ENCODE measurements around the gene CAPZA3.
"Not testable (repeated sequence)": the region's sequence is repeated elsewhere in the genome, so short reads cannot be mapped to it uniquely, and the experiment has no call there.

Gene CAPZA3

GRCh38 chr12:18782827-18783226, 44.9 kb downstream of the CAPZA3 start:
- TF ChIP-seq SUZ12 (IDR thresholded peaks at IDR 0.05) = no peak
- TF ChIP-seq HDGF (IDR thresholded peaks at IDR 0.05; ENCODE audit: borderline replicate concordance) = no peak
- no peak for TF ChIP-seq L3MBTL2 (conservative IDR thresholded peaks at IDR 0.05)
- no peak for TF ChIP-seq ELF4 (IDR thresholded peaks at IDR 0.05)
- no peak for TF ChIP-seq PKNOX1 (IDR thresholded peaks at IDR 0.05)
- TF ChIP-seq FOXK2 (IDR thresholded peaks at IDR 0.05) = no peak
- TF ChIP-seq LEF1 (IDR thresholded peaks at IDR 0.05; ENCODE audit: borderline replicate concordance) = no peak
- no peak for TF ChIP-seq BHLHE40 (IDR thresholded peaks at IDR 0.05; ENCODE audit: borderline replicate concordance)
- TF ChIP-seq NFRKB (IDR thresholded peaks at IDR 0.05) = no peak
- no peak for TF ChIP-seq ARNT (IDR thresholded peaks at IDR 0.05)
- no peak for TF ChIP-seq TARDBP (IDR thresholded peaks at IDR 0.05)
- TF ChIP-seq FOXM1 (IDR thresholded peaks at IDR 0.05; ENCODE audit: borderline replicate concordance) = no peak
- TF ChIP-seq CTBP1 (IDR thresholded peaks at IDR 0.05; ENCODE audit: borderline replicate concordance) = no peak
- no peak for TF ChIP-seq SP1 (IDR thresholded peaks at IDR 0.05)
- ChIA-PET POLR2A (no interaction called here), CTCF (no interaction called here)
- no peak for DNase-seq (ENCODE audit: extremely low spot score)

- POLR2A ChIA-PET, CTCF ChIA-PET: not testable (repeated sequence)
Observed at GRCh38 chr12:18785465-18785864, 47.5 kb downstream of the CAPZA3 start.

More at GRCh38 chr12:18785465-18785864, 47.5 kb downstream of the CAPZA3 start:
- DNase-seq (ENCODE audit: extremely low spot score) = not testable (repeated sequence)
